ENCODE data around the gene EFNA2. TPM values are rescaled to one million over a fixed set of nuclear protein-coding genes. Genes with fewer than 3 reads are reported as not detected.

The EFNA2 gene
- polyA plus RNA-seq, 1 donor from 2014 or later, result 10.3 TPM

DNA sequence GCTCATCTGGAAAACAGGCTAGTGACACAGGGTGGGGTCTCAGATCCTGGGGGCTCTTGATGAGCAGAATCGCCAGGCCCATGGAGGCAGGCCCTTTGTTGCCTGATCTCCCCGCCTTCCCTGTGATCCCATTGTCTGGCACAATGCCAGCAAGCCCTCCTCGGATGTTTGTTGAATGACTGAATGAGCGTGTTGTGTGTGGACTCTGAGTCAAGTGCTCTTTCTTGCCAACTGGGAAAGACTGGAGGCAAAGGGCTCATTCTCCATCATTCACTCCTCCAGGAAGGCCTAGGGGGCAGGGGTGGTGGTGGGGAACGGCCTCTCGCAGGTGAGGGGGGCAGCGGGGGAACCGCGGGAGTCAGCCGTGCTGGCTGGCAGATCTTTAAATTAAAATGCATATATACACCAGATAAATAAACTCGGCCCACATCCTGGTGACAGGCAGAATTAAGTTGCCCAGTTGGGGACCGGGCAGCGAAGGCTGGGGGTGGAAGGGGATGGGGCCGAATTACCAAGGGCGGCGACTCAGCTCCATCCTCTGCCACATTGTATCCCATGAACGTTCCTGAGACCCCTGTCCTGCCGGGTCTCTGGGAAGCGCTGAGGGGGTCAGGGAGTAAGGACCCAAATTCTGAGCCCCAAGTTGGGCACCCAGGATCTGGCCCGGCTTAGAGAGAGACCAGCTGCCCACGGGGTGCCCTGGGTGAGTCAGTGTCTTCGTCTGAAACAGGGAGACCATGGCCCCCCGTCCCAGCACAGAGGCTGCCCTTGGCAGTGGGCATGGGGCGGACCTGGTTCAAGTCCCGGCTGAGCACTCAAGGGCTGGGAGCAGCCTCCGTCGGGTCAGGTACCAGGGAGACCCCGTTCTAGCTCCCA, 24.5 kb downstream of the EFNA2 start:
- Histone ChIP-seq H3K4me3 (ENCODE audit: low read length) (no peak overlapping the region), H3K27ac (ENCODE audit: low read length) (no peak overlapping the region), H3K79me2 (replicated peaks; ENCODE audit: insufficient read depth, low read length) (no peaks in the 10 kb centered on the region), H3K36me3 (ENCODE audit: insufficient read depth, low read length) (no peaks in the 10 kb centered on the region), H3F3A (ENCODE audit: insufficient read depth, low read length, poor library complexity, severe bottlenecking) (no peaks in the 10 kb centered on the region), H3K4me2 (ENCODE audit: low read length) (no peak overlapping the region), H4K20me1 (ENCODE audit: insufficient read depth) (no peaks in the 10 kb centered on the region), H2AFZ (ENCODE audit: low read depth, low read length) (no peak overlapping the region), H3K27me3 (ENCODE audit: insufficient read depth, low read depth, low read length) (no peaks in the 10 kb centered on the region), H3K9me2 (ENCODE audit: insufficient read depth, low read length) (no peaks in the 10 kb centered on the region), H3K9ac (ENCODE audit: low read length) (no peak overlapping the region), H3K9me3 (ENCODE audit: low read length) (no peaks in the 10 kb centered on the region)
- TF ChIP-seq POLR2AphosphoS5 (IDR thresholded peaks at IDR 0.05) (no peak), EZH2 (IDR thresholded peaks at IDR 0.05; ENCODE audit: borderline replicate concordance, insufficient read depth, low read length, poor library complexity, severe bottlenecking) (no peak), TAF1 (IDR thresholded peaks at IDR 0.05; ENCODE audit: low read depth) (no peak)
- TF ChIP-seq, protein P1, sequence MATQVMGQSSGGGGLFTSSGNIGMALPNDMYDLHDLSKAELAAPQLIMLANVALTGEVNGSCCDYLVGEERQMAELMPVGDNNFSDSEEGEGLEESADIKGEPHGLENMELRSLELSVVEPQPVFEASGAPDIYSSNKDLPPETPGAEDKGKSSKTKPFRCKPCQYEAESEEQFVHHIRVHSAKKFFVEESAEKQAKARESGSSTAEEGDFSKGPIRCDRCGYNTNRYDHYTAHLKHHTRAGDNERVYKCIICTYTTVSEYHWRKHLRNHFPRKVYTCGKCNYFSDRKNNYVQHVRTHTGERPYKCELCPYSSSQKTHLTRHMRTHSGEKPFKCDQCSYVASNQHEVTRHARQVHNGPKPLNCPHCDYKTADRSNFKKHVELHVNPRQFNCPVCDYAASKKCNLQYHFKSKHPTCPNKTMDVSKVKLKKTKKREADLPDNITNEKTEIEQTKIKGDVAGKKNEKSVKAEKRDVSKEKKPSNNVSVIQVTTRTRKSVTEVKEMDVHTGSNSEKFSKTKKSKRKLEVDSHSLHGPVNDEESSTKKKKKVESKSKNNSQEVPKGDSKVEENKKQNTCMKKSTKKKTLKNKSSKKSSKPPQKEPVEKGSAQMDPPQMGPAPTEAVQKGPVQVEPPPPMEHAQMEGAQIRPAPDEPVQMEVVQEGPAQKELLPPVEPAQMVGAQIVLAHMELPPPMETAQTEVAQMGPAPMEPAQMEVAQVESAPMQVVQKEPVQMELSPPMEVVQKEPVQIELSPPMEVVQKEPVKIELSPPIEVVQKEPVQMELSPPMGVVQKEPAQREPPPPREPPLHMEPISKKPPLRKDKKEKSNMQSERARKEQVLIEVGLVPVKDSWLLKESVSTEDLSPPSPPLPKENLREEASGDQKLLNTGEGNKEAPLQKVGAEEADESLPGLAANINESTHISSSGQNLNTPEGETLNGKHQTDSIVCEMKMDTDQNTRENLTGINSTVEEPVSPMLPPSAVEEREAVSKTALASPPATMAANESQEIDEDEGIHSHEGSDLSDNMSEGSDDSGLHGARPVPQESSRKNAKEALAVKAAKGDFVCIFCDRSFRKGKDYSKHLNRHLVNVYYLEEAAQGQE (IDR thresholded peaks at IDR 0.05; ENCODE audit: borderline replicate concordance), result no peak

DNA sequence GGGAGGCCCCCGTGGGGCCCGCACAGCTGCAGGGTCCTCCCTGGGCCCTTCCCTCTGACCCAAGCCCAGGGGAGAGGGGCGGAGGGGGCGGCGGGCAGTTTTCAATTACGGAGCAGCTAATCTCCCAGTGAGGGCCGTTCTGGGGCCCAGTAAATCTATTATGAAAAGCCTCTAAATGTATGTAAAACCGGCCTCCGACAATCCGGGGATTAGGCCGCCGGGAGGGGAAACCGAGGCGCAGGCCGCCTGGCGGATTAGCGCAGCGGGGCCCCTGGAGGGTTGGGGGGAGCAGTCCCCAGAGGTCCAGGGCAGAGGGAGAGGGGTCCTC, 25.1 kb downstream of the EFNA2 start:
- Histone ChIP-seq H3K4me2 (ENCODE audit: low read length) (no peak overlapping the region), H3K27me3 (ENCODE audit: insufficient read depth, low read depth, low read length) (no peaks in the 10 kb centered on the region), H3F3A (ENCODE audit: insufficient read depth, low read length, poor library complexity, severe bottlenecking) (no peaks in the 10 kb centered on the region), H3K36me3 (ENCODE audit: insufficient read depth, low read length) (no peaks in the 10 kb centered on the region), H3K9me2 (ENCODE audit: insufficient read depth, low read length) (no peaks in the 10 kb centered on the region), H3K79me2 (replicated peaks; ENCODE audit: insufficient read depth, low read length) (no peaks in the 10 kb centered on the region), H3K9me3 (ENCODE audit: low read length) (no peaks in the 10 kb centered on the region), H2AFZ (ENCODE audit: low read depth, low read length) (no peak overlapping the region), H3K9ac (ENCODE audit: low read length) (no peak overlapping the region), H3K27ac (ENCODE audit: low read length) (no peak overlapping the region), H3K4me3 (ENCODE audit: low read length) (no peak overlapping the region), H4K20me1 (ENCODE audit: insufficient read depth) (no peaks in the 10 kb centered on the region)
- TF ChIP-seq, protein P1 (IDR thresholded peaks at IDR 0.05; ENCODE audit: borderline replicate concordance), result no peak
- no peak for TF ChIP-seq POLR2AphosphoS5 (IDR thresholded peaks at IDR 0.05)
- no peak for TF ChIP-seq TAF1 (IDR thresholded peaks at IDR 0.05; ENCODE audit: low read depth)
- TF ChIP-seq, protein P2, sequence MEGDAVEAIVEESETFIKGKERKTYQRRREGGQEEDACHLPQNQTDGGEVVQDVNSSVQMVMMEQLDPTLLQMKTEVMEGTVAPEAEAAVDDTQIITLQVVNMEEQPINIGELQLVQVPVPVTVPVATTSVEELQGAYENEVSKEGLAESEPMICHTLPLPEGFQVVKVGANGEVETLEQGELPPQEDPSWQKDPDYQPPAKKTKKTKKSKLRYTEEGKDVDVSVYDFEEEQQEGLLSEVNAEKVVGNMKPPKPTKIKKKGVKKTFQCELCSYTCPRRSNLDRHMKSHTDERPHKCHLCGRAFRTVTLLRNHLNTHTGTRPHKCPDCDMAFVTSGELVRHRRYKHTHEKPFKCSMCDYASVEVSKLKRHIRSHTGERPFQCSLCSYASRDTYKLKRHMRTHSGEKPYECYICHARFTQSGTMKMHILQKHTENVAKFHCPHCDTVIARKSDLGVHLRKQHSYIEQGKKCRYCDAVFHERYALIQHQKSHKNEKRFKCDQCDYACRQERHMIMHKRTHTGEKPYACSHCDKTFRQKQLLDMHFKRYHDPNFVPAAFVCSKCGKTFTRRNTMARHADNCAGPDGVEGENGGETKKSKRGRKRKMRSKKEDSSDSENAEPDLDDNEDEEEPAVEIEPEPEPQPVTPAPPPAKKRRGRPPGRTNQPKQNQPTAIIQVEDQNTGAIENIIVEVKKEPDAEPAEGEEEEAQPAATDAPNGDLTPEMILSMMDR (IDR thresholded peaks at IDR 0.05; ENCODE audit: poor library complexity, severe bottlenecking), result no peak
- no peak for TF ChIP-seq RAD21 (conservative IDR thresholded peaks at IDR 0.05)
- TF ChIP-seq MXI1 (conservative IDR thresholded peaks at IDR 0.05; ENCODE audit: poor library complexity, severe bottlenecking), result no peak
- TF ChIP-seq SMC3 (conservative IDR thresholded peaks at IDR 0.05; ENCODE audit: poor library complexity), result no peak
